SIG-M5 treated with dmso at 0.1 percent for 504 hours (cell line): ENCODE results near the gene BMP7.
"Not testable (repeated sequence)": the region's sequence is repeated elsewhere in the genome, so short reads cannot be mapped to it uniquely, and the experiment has no call there.

Experiments used
- DNase-seq: peaks from one replicate; lab custom pipeline; 2025; ENCODE audit not compliant: unreplicated experiment; lab: John Stamatoyannopoulos, UW

The BMP7 gene

GRCh38 chr20:57267158-57267821, 849 bp upstream of the BMP7 start:
- no peak for DNase-seq

GRCh38 chr20:57265997-57266290, 497 bp downstream of the BMP7 start:
- peak; percentile 85 for DNase-seq

- no peak for DNase-seq
Observed at GRCh38 chr20:57265336-57265996, 975 bp downstream of the BMP7 start.

GRCh38 chr20:57264908-57265335, 1.5 kb downstream of the BMP7 start:
- DNase-seq, result not testable (repeated sequence)

GRCh38 chr20:57263801-57264792, 2.3 kb downstream of the BMP7 start:
- DNase-seq, result peak; percentile 99

- no peak for DNase-seq
Observed at GRCh38 chr20:57262784-57263609, 3.4 kb downstream of the BMP7 start.

GRCh38 chr20:57262301-57262700, 4.1 kb downstream of the BMP7 start:
- no peak for DNase-seq

- DNase-seq, result no peak
Observed at GRCh38 chr20:57261457-57262251, 4.8 kb downstream of the BMP7 start.

- DNase-seq, result no peak
Observed at GRCh38 chr20:57260934-57261333, 5.5 kb downstream of the BMP7 start.

GRCh38 chr20:57259938-57260921, 6.2 kb downstream of the BMP7 start:
- DNase-seq, result no peak

- DNase-seq, result no peak
Observed at GRCh38 chr20:57259121-57259937, 7.1 kb downstream of the BMP7 start.

- DNase-seq, result no peak
Observed at GRCh38 chr20:57257701-57258453, 8.6 kb downstream of the BMP7 start.

GRCh38 chr20:57256908-57257307, 9.5 kb downstream of the BMP7 start:
- no peak for DNase-seq

GRCh38 chr20:57256205-57256604, 10.2 kb downstream of the BMP7 start:
- DNase-seq, result no peak

- no peak for DNase-seq
Observed at GRCh38 chr20:57255183-57255582, 11.3 kb downstream of the BMP7 start.

GRCh38 chr20:57252559-57253162, 13.8 kb downstream of the BMP7 start:
- DNase-seq, result peak; percentile 97

GRCh38 chr20:57251949-57252348, 14.5 kb downstream of the BMP7 start:
- no peak for DNase-seq
